PFSK-1 (cell line): ENCODE results near the gene GFOD1.

Source experiments
- POLR2AphosphoS5 ChIP-seq: IDR thresholded peaks from 2 replicates; pipeline ENCODE4 v1.6.1; 2012; ENCODE audit warnings: low read depth, mild to moderate bottlenecking, control low read depth, low read length, moderate library complexity
- REST ChIP-seq, 2 experiments: IDR thresholded peaks; 2 replicates each; pipeline versions ENCODE4 v1.6.1 to v1.8.0; 2011 to 2012; ENCODE audit warnings: low read depth in 2 of 2, low read length in 2 of 2, control low read depth in 1 of 2, inconsistent platforms in 1 of 2, mild to moderate bottlenecking in 1 of 2, moderate library complexity in 1 of 2; ENCODE audit not compliant: insufficient read depth in 1 of 2
- TAF1 ChIP-seq: IDR thresholded peaks from 2 replicates; pipeline ENCODE4 v1.6.1; 2012; ENCODE audit warnings: low read length, control low read depth, borderline replicate concordance; ENCODE audit not compliant: insufficient read depth

- TF ChIP-seq REST (IDR thresholded peaks at IDR 0.05; ENCODE audit: insufficient read depth in 1 of 2, low read depth in 2 of 2, low read length in 2 of 2) = no peak
- TF ChIP-seq TAF1 = no peak
- TF ChIP-seq POLR2AphosphoS5 = no peak
These were observed 135.2 kb downstream of the GFOD1 start for GRCh38 chr6:13352165-13352564.
